Endothelial cell of umbilical vein (primary cell): ENCODE data around the gene CAMKMT. TPM values are rescaled to one million over a fixed set of nuclear protein-coding genes. Genes with fewer than 3 reads are reported as not detected.

Experiments
- BruUV-seq: library from RNA; stranded (reverse); fragments of 400-500 nt; replicated peaks from 2 replicates; lab custom pipeline; 2021; lab: Mats Ljungman, UMichigan
- CTCF ChIA-PET: fragments of 300-600, 350-600 bp; sonication (Branson Sonifier 250); formaldehyde crosslinking; loops from one replicate; lab custom pipeline; 2021; ENCODE audit warnings: antibody characterized with exemption, inconsistent platforms; lab: Charles Lee
- POLR2A ChIA-PET: fragments of 300-600, 350-600 bp; sonication (Branson Sonifier 250); formaldehyde crosslinking; loops from one replicate; lab custom pipeline; 2021; ENCODE audit warnings: antibody characterized with exemption, inconsistent platforms; lab: Charles Lee
- DNase-seq: peaks from one replicate; pipeline ENCODE4 v3.0.0-alpha.2; 2011; ENCODE audit warnings: low read depth, low spot score
- FAIRE-seq: peaks from 2 replicates; lab custom pipeline; 2011; peaks lifted over from hg19 to GRCh38; lab: Jason Lieb, UNC
- H2AFZ ChIP-seq: 2 replicates; pipeline ENCODE4 v1.6.0; 2012; ENCODE audit warnings: low read depth, low read length, control low read depth, inconsistent platforms
- H3K27ac ChIP-seq: 2 replicates; pipeline ENCODE4 v1.5.1; 2011; ENCODE audit warnings: low read depth, mild to moderate bottlenecking, control low read depth, low read length, moderate library complexity; ENCODE audit not compliant: insufficient read depth
- H3K27me3 ChIP-seq, 2 experiments: 2 replicates each; pipeline versions ENCODE4 v1.6.0 to v1.6.1; 2011; ENCODE audit warnings: low read length in 2 of 2, mixed read lengths in 1 of 2; ENCODE audit not compliant: control insufficient read depth in 2 of 2, insufficient read depth in 2 of 2
- H3K36me3 ChIP-seq, 2 experiments: 2 replicates in 1 of 2; 3 replicates in 1 of 2; pipeline ENCODE4 v1.5.1; 2011; ENCODE audit warnings: low read length in 2 of 2, mild to moderate bottlenecking in 1 of 2, moderate library complexity in 1 of 2; ENCODE audit not compliant: control insufficient read depth in 2 of 2, insufficient read depth in 2 of 2; ENCODE audit errors: extremely low read depth in 1 of 2
- H3K4me1 ChIP-seq: 3 replicates; pipeline ENCODE4 v1.5.1; 2011; ENCODE audit warnings: mild to moderate bottlenecking, low read length; ENCODE audit not compliant: control insufficient read depth, insufficient read depth; ENCODE audit errors: extremely low read depth
- H3K4me2 ChIP-seq: 2 replicates; pipeline ENCODE4 v1.6.1; 2011; ENCODE audit warnings: low read length, control low read depth, mixed read lengths; ENCODE audit not compliant: insufficient read depth
- H3K4me3 ChIP-seq, 3 experiments: fragments of 200-600 bp in 1 of 3; sonication (generic), shearing (Covaris generic) in 1 of 3; replicated peaks in 1 of 3; 2 replicates each; pipeline ENCODE4 v1.5.1; 2011 to 2016; ENCODE audit warnings: control low read depth in 3 of 3, low read length in 3 of 3, mild to moderate bottlenecking in 2 of 3, inconsistent platforms in 1 of 3, low read depth in 1 of 3, moderate library complexity in 1 of 3; ENCODE audit not compliant: insufficient read depth in 1 of 3
- H3K79me2 ChIP-seq: 2 replicates; pipeline ENCODE4 v1.6.0; 2012; ENCODE audit warnings: low read length, inconsistent platforms; ENCODE audit not compliant: control insufficient read depth, insufficient read depth
- H3K9ac ChIP-seq: replicated peaks from 2 replicates; pipeline ENCODE3; 2011; ENCODE audit warnings: low read length, control low read depth; ENCODE audit not compliant: insufficient read depth; ENCODE audit errors: extremely low read depth
- H3K9me1 ChIP-seq: replicated peaks from 3 replicates; pipeline ENCODE4 v1.6.0; 2011; ENCODE audit warnings: mild to moderate bottlenecking, low read length; ENCODE audit not compliant: control insufficient read depth, insufficient read depth; ENCODE audit errors: extremely low read depth
- H3K9me3 ChIP-seq: replicated peaks from 2 replicates; pipeline ENCODE4 v1.5.1; 2012; ENCODE audit warnings: low read length, inconsistent platforms; ENCODE audit not compliant: control insufficient read depth, insufficient read depth
- H4K20me1 ChIP-seq: replicated peaks from 2 replicates; pipeline ENCODE3; 2011; ENCODE audit warnings: mild to moderate bottlenecking, low read length; ENCODE audit not compliant: control insufficient read depth, insufficient read depth; ENCODE audit errors: extremely low read depth
- CTCF ChIP-seq, 2 donors: IDR thresholded peaks; 1 replicate in 1 of 2; 2 replicates in 1 of 2; pipeline ENCODE4 v1.5.1; 2011; ENCODE audit warnings: low read length in 2 of 2, mild to moderate bottlenecking in 2 of 2, moderate library complexity in 2 of 2, control low read depth in 1 of 2, inconsistent platforms in 1 of 2, low read depth in 1 of 2; ENCODE audit not compliant: insufficient read depth in 1 of 2; ENCODE audit errors: extremely low read depth in 1 of 2
- EZH2 ChIP-seq: IDR thresholded peaks from 2 replicates; pipeline ENCODE4 v1.6.1; 2012; ENCODE audit warnings: borderline replicate concordance, low read depth, mild to moderate bottlenecking, moderate library complexity, low read length, inconsistent platforms; ENCODE audit not compliant: severe bottlenecking
- FOS ChIP-seq: IDR thresholded peaks from 2 replicates; pipeline ENCODE4 v1.6.1; 2011; ENCODE audit warnings: mild to moderate bottlenecking, low read length, moderate library complexity, borderline replicate concordance; ENCODE audit not compliant: insufficient read depth
- GATA2 ChIP-seq: IDR thresholded peaks from 2 replicates; pipeline ENCODE4 v1.7.0; 2011; ENCODE audit warnings: low read depth, mild to moderate bottlenecking, moderate library complexity, mixed read lengths, low read length; ENCODE audit not compliant: insufficient read length, insufficient read depth
- JUN ChIP-seq: IDR thresholded peaks from 2 replicates; pipeline ENCODE4 v1.6.1; 2011; ENCODE audit warnings: borderline replicate concordance, low read depth; ENCODE audit not compliant: insufficient read length, insufficient read depth
- MYC ChIP-seq: IDR thresholded peaks from one replicate; pipeline ENCODE4 v1.6.1; 2011; ENCODE audit warnings: mild to moderate bottlenecking, low read depth, low read length
- POLR2A ChIP-seq: IDR thresholded peaks from 2 replicates; pipeline ENCODE4 v1.6.1; 2012; ENCODE audit warnings: low read depth, mild to moderate bottlenecking, control low read depth, low read length
- POLR2AphosphoS5 ChIP-seq: IDR thresholded peaks from 2 replicates; pipeline ENCODE4 v1.6.1; 2012; ENCODE audit warnings: low read depth, mild to moderate bottlenecking, control low read depth, low read length, moderate library complexity; ENCODE audit not compliant: insufficient read depth
- dilution Hi-C: fragments of 300-500 bp; cut with MboI; formaldehyde crosslinking; loops from one replicate; pipeline ENCODE4 v1.15.0; 2019; ENCODE audit warnings: low sequenced_read_pairs; ENCODE audit not compliant: extremely low pct_ligation_motif_present
- intact Hi-C: fragments of 100-400 bp; cut with micrococcal nuclease; formaldehyde crosslinking; loops from one replicate; pipeline ENCODE4 v1.10.0; 2022
- polyA plus RNA-seq, 4 experiments: library from polyadenylated mRNA; depleted of rRNA in 3 of 4; stranded (reverse) in 3 of 4; unstranded in 1 of 4; fragments of >200 nt; gene quantifications; 2 replicates each; pipeline versions ENCODE4 v1.2.1 to v1.2.3, GENCODE V29; 2011 to 2012; ENCODE audit warnings: missing spikeins in 1 of 4
- total RNA-seq: library from RNA; stranded (reverse); gene quantifications from 2 replicates; pipeline ENCODE4 v1.2.3, GENCODE V29; 2021

The CAMKMT gene
- total and polyA plus RNA-seq, 2 donors (not counting 3 experiments of a cell fraction or from before 2014, with no cell fraction given) = 4.1 to 10.7 TPM

GRCh38 chr2:44462934-44463849 is 101.4 kb downstream of the CAMKMT start:
- BruUV-seq = no TSS peak
- Histone ChIP-seq H3K79me2 (no peaks in the 10 kb centered on the region), H3K9ac (no peak overlapping the region), H3K36me3 (no peaks in the 10 kb centered on the region), H3K27me3 (no peaks in the 10 kb centered on the region), H3K4me2 (no peak overlapping the region), H4K20me1 (no peaks in the 10 kb centered on the region), H3K4me1 (no peaks in the 10 kb centered on the region), H3K4me3 (no peak overlapping the region), H2AFZ (no peak overlapping the region), H3K9me3 (no peaks in the 10 kb centered on the region), H3K9me1 (no peaks in the 10 kb centered on the region), H3K27ac (no peak overlapping the region)
- DNase-seq (no peak), FAIRE-seq (no peak)
- ChIA-PET CTCF (interaction anchor here (1.6 to 3.0 kb wide), 3 partner anchors 9 to 71 kb away, joined by 5 to 21 read pairs (median 6); no protein-coding TSS in a partner anchor), POLR2A (no interaction called here)
- TF ChIP-seq MYC = no peak
- no peak for TF ChIP-seq POLR2AphosphoS5
- TF ChIP-seq GATA2 = no peak
- no peak for TF ChIP-seq JUN
- TF ChIP-seq EZH2 = no peak
- TF ChIP-seq POLR2A = no peak
- dilution Hi-C loops = no loop called here
- intact Hi-C loops = no loop called here

- CTCF ChIA-PET = interaction anchor here (1.5 to 3.0 kb wide), 5 partner anchors 8 to 72 kb away, joined by 3 to 21 read pairs (median 6); no protein-coding TSS in a partner anchor
- no peaks in the 10 kb centered on the region for H4K20me1 ChIP-seq
- H3K9ac ChIP-seq = no peak overlapping the region
- H3K79me2 ChIP-seq = no peaks in the 10 kb centered on the region
- TF ChIP-seq CTCF (IDR thresholded peaks at IDR 0.05; ENCODE audit: extremely low read depth in 1 of 2, insufficient read depth in 1 of 2, low read depth in 1 of 2, low read length in 2 of 2) (no peak), POLR2AphosphoS5 (no peak), FOS (no peak)
- no peak overlapping the region for H2AFZ ChIP-seq
- intact Hi-C loops (no loop called here), dilution Hi-C loops (no loop called here)
- H3K36me3 ChIP-seq = no peaks in the 10 kb centered on the region
- no TSS peak for BruUV-seq
- H3K27me3 ChIP-seq = no peaks in the 10 kb centered on the region
- no peak overlapping the region for H3K4me2 ChIP-seq
- H3K4me3 ChIP-seq = no peak overlapping the region
- POLR2A ChIA-PET = no interaction called here
- H3K27ac ChIP-seq = no peak overlapping the region
- FAIRE-seq = no peak
- no peaks in the 10 kb centered on the region for H3K9me3 ChIP-seq
- no peaks in the 10 kb centered on the region for H3K9me1 ChIP-seq
- DNase-seq = no peak
- H3K4me1 ChIP-seq = no peaks in the 10 kb centered on the region
Measured at GRCh38 chr2:44464437-44464836, 102.7 kb downstream of the CAMKMT start.
